ENCODE data around the gene HNF1A.

HNF1A gene, protein sequence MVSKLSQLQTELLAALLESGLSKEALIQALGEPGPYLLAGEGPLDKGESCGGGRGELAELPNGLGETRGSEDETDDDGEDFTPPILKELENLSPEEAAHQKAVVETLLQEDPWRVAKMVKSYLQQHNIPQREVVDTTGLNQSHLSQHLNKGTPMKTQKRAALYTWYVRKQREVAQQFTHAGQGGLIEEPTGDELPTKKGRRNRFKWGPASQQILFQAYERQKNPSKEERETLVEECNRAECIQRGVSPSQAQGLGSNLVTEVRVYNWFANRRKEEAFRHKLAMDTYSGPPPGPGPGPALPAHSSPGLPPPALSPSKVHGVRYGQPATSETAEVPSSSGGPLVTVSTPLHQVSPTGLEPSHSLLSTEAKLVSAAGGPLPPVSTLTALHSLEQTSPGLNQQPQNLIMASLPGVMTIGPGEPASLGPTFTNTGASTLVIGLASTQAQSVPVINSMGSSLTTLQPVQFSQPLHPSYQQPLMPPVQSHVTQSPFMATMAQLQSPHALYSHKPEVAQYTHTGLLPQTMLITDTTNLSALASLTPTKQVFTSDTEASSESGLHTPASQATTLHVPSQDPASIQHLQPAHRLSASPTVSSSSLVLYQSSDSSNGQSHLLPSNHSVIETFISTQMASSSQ

DNA sequence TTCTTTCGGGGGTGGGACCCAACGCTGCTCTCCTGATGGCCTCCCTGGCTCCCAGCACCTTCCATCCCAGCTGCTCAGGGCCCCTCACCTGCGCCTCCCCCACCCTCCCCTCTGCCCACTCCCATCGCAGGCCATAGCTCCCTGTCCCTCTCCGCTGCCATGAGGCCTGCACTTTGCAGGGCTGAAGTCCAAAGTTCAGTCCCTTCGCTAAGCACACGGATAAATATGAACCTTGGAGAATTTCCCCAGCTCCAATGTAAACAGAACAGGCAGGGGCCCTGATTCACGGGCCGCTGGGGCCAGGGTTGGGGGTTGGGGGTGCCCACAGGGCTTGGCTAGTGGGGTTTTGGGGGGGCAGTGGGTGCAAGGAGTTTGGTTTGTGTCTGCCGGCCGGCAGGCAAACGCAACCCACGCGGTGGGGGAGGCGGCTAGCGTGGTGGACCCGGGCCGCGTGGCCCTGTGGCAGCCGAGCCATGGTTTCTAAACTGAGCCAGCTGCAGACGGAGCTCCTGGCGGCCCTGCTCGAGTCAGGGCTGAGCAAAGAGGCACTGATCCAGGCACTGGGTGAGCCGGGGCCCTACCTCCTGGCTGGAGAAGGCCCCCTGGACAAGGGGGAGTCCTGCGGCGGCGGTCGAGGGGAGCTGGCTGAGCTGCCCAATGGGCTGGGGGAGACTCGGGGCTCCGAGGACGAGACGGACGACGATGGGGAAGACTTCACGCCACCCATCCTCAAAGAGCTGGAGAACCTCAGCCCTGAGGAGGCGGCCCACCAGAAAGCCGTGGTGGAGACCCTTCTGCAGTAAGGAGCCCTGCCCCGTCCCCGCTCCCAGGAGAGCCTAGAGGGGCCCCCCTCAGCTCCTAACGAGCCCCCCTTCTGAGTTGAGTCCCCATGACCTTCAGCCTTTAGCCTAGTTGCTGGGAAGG lies at the start of gene HNF1A:
TSS of gene HNF1A (plus strand) at position 248 of the 924 bp plus-strand sequence. CDS start at position 474, 226 bp downstream.
- DNase-seq (ENCODE audit: extremely low spot score), result no peak
- no peak for TF ChIP-seq CTBP1 (IDR thresholded peaks at IDR 0.05; ENCODE audit: borderline replicate concordance)
- no peak for TF ChIP-seq L3MBTL2 (conservative IDR thresholded peaks at IDR 0.05)
- TF ChIP-seq FOXM1 (IDR thresholded peaks at IDR 0.05; ENCODE audit: borderline replicate concordance), result no peak
- TF ChIP-seq FOXA1 (IDR thresholded peaks at IDR 0.05), result no peak
- no peak for TF ChIP-seq ZNF384 (IDR thresholded peaks at IDR 0.05)
- TF ChIP-seq TARDBP (IDR thresholded peaks at IDR 0.05), result no peak
- no peak for TF ChIP-seq ARNT (IDR thresholded peaks at IDR 0.05)
- no peak for TF ChIP-seq LEF1 (IDR thresholded peaks at IDR 0.05; ENCODE audit: borderline replicate concordance)
- TF ChIP-seq HDGF (IDR thresholded peaks at IDR 0.05; ENCODE audit: borderline replicate concordance), result no peak
- TF ChIP-seq, protein P1, sequence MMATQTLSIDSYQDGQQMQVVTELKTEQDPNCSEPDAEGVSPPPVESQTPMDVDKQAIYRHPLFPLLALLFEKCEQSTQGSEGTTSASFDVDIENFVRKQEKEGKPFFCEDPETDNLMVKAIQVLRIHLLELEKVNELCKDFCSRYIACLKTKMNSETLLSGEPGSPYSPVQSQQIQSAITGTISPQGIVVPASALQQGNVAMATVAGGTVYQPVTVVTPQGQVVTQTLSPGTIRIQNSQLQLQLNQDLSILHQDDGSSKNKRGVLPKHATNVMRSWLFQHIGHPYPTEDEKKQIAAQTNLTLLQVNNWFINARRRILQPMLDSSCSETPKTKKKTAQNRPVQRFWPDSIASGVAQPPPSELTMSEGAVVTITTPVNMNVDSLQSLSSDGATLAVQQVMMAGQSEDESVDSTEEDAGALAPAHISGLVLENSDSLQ (IDR thresholded peaks at IDR 0.05), result no peak
- TF ChIP-seq ELF4 (IDR thresholded peaks at IDR 0.05), result no peak
- no peak for TF ChIP-seq FOXK2 (IDR thresholded peaks at IDR 0.05)
- no peak for TF ChIP-seq NFRKB (IDR thresholded peaks at IDR 0.05)
- TF ChIP-seq SP1 (IDR thresholded peaks at IDR 0.05), result no peak
- TF ChIP-seq SUZ12 (IDR thresholded peaks at IDR 0.05), result no peak
- POLR2A ChIA-PET, result no interaction called here
- CTCF ChIA-PET, result interaction anchor here (0.9 to 1.0 kb wide), 2 partner anchors 27 to 35 kb away, joined by 3 to 4 read pairs; no protein-coding TSS in a partner anchor

DNA sequence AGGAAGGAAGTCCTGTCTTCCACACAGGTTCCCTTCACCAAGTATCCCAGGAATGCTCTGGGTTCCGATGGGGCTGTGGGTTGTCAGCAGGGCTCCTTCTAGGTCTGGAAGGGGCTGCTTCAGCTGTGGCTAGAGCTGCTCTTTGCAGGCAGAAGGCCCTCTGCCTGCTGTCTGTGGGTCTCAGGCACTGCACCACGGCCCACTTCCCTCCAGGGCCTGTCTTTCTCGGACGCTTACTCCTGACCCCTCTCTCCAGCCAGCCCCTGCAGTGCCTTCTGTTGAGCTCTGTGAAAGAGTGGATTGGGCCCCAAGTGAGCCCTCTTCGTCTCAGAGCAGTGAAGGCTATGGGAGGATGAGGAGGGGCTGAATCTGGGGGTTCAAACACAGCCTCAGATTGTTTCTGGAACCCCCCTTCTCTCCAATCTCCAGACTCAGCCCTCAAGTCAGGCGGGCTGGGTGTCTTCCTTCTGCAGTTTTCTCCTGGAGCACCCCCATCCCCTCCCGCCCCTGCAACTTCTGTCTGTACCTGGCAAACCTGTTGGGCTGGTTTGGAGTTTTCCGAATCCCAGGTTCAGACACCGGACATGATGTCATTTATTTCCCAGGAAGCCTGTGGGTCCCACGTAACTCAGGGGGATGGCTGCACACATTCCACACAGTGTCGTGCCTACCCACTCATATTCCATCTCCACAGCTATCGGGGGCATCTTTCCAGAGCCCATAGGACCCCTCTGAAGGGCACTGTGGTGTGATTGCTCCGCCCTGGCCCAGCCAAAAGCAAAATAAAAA lies 49.3 kb upstream of the HNF1A start:
- CTCF ChIA-PET, result no interaction called here
- DNase-seq (ENCODE audit: extremely low spot score), result no peak
- TF ChIP-seq BHLHE40 (IDR thresholded peaks at IDR 0.05; ENCODE audit: borderline replicate concordance) (no peak), TARDBP (IDR thresholded peaks at IDR 0.05) (no peak), NFRKB (IDR thresholded peaks at IDR 0.05) (no peak), CTBP1 (IDR thresholded peaks at IDR 0.05; ENCODE audit: borderline replicate concordance) (no peak)
- POLR2A ChIA-PET, result no interaction called here

DNA sequence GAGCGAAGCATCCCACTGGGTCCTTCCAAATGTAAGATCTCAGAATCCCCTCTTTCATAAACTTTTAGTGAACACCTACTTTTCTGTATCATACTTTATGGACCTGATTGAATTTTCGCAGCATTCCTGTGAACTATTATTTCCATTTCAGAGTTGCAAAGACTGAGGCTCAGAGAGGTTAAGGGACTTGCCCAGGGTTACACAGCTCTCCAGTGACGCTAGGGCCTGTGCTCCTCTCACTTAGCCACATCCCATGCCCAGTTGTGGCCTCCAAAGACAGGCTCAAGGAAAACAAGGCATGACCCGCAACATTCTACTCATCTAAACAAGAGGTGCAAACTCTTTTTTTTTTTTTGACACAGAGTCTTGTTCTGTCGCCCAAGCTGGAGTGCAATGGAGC lies 48.3 kb upstream of the HNF1A start:
- TF ChIP-seq FOXA1 (IDR thresholded peaks at IDR 0.05), result no peak
- POLR2A ChIA-PET, result no interaction called here
- CTCF ChIA-PET, result no interaction called here
- no peak for DNase-seq (ENCODE audit: extremely low spot score)

DNA sequence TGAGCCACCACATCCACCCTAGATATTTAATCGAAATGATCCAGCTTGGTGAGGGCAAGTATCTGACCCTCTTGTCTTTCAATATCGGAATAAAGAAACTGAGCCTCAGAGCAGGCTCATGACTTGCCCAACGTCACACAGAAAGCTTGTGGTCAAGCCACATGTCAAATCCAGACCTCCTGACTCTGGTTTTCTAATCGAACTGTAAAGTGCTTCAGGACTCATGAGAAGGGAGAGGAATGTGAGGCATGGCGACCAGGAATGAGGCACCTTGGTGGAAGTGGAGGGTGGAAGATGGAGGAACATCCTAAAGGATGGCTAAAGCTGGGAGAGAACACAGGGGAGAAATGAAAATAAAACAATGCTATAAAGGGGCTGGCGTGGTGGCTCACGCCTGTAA lies 46.3 kb upstream of the HNF1A start:
- TF ChIP-seq CTBP1 (IDR thresholded peaks at IDR 0.05; ENCODE audit: borderline replicate concordance), result no peak
- TF ChIP-seq BHLHE40 (IDR thresholded peaks at IDR 0.05; ENCODE audit: borderline replicate concordance), result no peak
- no peak for TF ChIP-seq FOXK2 (IDR thresholded peaks at IDR 0.05)
- no peak for TF ChIP-seq ELF4 (IDR thresholded peaks at IDR 0.05)
- no peak for TF ChIP-seq ZNF384 (IDR thresholded peaks at IDR 0.05)
- TF ChIP-seq SP1 (IDR thresholded peaks at IDR 0.05), result no peak
- TF ChIP-seq, protein P1 (IDR thresholded peaks at IDR 0.05), result no peak
- no peak for DNase-seq (ENCODE audit: extremely low spot score)
- POLR2A ChIA-PET, result no interaction called here
- CTCF ChIA-PET, result no interaction called here

DNA sequence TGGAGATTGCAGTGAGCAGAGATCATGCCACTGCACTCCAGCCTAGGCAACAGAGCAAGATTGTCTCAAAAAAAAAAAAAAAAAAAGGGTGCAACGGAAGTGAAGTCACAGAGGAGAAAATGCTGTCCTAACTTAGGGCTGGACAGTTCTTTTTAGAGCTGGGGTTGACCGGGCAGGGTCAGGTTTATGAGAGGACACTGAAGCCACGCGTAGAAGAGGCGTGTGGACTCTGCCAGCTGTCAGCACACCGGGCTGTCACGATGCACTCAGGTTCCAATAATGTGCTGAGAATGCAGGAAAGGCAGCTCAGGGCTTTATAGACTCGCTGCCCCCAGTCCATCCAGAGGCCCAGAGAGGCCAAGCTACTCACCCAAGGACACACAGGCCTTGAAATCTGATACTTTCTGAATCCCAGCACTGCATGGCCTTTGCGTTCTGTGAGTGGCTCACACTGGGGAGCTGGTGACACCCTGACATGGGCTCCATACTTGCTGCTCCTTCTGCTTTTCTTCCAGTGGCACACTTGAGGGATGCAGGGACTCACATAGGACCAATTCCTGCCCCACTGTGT lies 45.3 kb upstream of the HNF1A start:
- ChIA-PET CTCF (no interaction called here), POLR2A (no interaction called here)
- TF ChIP-seq, protein P1 (IDR thresholded peaks at IDR 0.05), result no peak
- no peak for TF ChIP-seq BHLHE40 (IDR thresholded peaks at IDR 0.05; ENCODE audit: borderline replicate concordance)
- no peak for TF ChIP-seq ARNT (IDR thresholded peaks at IDR 0.05)
- no peak for TF ChIP-seq LEF1 (IDR thresholded peaks at IDR 0.05; ENCODE audit: borderline replicate concordance)
- DNase-seq (ENCODE audit: extremely low spot score), result no peak

Measured in HEK293T (cell line).